GM21717 (cell line): ENCODE results near the gene LILRB4.
"Not testable (repeated sequence)": the region's sequence is repeated elsewhere in the genome, so short reads cannot be mapped to it uniquely, and the experiment has no call there.

Experiments used
- ATAC-seq: cut with Tn5 transposase; IDR thresholded peaks from one replicate; pipeline ENCODE4 v1.9.1; 2021; ENCODE audit warnings: mild to moderate bottlenecking, moderate library complexity; ENCODE audit not compliant: unreplicated experiment

The LILRB4 gene

GRCh38 chr19:54691582-54692297 is 29.0 kb downstream of the LILRB4 start:
- no peak for ATAC-seq

GRCh38 chr19:54692298-54692615 is 29.5 kb downstream of the LILRB4 start:
- no peak for ATAC-seq

GRCh38 chr19:54694648-54695047 is 31.9 kb downstream of the LILRB4 start:
- no peak for ATAC-seq

- no peak for ATAC-seq
These were observed 33.3 kb downstream of the LILRB4 start for GRCh38 chr19:54696117-54696548.

GRCh38 chr19:54696766-54697165 is 34.0 kb downstream of the LILRB4 start:
- ATAC-seq: no peak

- ATAC-seq: not testable (repeated sequence)
These were observed 34.9 kb downstream of the LILRB4 start for GRCh38 chr19:54697716-54698115.

GRCh38 chr19:54704928-54705327 is 42.1 kb downstream of the LILRB4 start:
- ATAC-seq: no peak

GRCh38 chr19:54707962-54708361 is 45.2 kb downstream of the LILRB4 start:
- no peak for ATAC-seq

GRCh38 chr19:54708781-54709180 is 46.0 kb downstream of the LILRB4 start:
- ATAC-seq: no peak

GRCh38 chr19:54709212-54709948 is 46.6 kb downstream of the LILRB4 start:
- no peak for ATAC-seq

GRCh38 chr19:54709956-54710355 is 47.2 kb downstream of the LILRB4 start:
- not testable (repeated sequence) for ATAC-seq
